ENCODE data around the gene CYP2E1.

DNA sequence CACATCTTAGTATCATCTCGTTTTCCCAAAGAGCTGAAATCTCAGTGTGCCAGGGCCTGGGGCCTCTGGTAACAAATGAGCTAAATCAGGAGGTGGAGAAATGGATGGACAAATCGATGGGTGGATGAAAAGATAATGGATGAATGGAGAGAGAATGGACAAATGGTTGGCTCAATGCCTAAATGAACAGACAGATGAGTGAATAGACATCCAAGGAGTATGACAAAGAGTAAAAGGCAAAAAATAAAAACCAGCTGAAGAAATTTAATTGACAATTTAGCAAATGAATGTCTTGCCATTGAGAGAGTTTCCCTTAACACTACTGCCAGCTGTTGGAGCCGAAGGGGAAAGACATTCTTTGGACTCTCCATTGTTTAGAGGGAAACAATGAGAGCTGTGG is 30.2 kb downstream of the CYP2E1 start:
- TF ChIP-seq ZFX (IDR thresholded peaks at IDR 0.05) = no peak
- TF ChIP-seq, protein P1, sequence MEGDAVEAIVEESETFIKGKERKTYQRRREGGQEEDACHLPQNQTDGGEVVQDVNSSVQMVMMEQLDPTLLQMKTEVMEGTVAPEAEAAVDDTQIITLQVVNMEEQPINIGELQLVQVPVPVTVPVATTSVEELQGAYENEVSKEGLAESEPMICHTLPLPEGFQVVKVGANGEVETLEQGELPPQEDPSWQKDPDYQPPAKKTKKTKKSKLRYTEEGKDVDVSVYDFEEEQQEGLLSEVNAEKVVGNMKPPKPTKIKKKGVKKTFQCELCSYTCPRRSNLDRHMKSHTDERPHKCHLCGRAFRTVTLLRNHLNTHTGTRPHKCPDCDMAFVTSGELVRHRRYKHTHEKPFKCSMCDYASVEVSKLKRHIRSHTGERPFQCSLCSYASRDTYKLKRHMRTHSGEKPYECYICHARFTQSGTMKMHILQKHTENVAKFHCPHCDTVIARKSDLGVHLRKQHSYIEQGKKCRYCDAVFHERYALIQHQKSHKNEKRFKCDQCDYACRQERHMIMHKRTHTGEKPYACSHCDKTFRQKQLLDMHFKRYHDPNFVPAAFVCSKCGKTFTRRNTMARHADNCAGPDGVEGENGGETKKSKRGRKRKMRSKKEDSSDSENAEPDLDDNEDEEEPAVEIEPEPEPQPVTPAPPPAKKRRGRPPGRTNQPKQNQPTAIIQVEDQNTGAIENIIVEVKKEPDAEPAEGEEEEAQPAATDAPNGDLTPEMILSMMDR (conservative IDR thresholded peaks at IDR 0.05) = no peak

Data from C4-2B (cell line).